ENCODE measurements around the gene MARCO. TPM values are rescaled to one million over a fixed set of nuclear protein-coding genes. Genes with fewer than 3 reads are reported as not detected.

Gene MARCO
- not detected in 2 replicates for total RNA-seq (2014; rRNA removed; shearing (Covaris generic))

- in situ Hi-C loops (cut with HindIII; ENCODE audit: low sequenced_read_pairs): no loop called here
- no peak for DNase-seq (ENCODE audit: low spot score)
These were observed at the start of gene MARCO for GRCh38 chr2:118942031-118942430. Gene MARCO, plus strand, starts transcription at chr2:118942194. Its CDS starts 107 bp downstream, at chr2:118942301.

DNA sequence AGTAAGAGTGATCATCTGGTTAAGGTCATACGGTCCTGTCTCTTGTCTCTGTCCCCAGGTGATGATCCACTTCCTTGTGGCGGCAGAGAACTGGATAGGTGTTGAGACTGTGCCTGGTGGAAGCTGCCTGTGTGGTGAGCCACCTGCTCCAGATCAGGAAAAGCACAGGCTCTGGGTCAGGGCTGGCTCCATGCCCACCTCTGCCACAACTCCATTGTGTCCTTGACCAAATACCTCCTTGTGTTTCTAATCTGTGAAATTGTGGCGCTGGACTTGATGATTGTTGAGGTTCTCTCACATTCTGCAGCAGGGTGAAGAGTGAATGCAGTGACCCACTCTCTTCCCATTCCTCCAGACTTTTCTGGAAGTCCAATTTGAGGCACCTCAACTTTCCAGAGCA is 48.9 kb upstream of the MARCO start:
- no peak for DNase-seq (ENCODE audit: low spot score)
- in situ Hi-C loops (cut with HindIII; ENCODE audit: low sequenced_read_pairs): no loop called here

DNA sequence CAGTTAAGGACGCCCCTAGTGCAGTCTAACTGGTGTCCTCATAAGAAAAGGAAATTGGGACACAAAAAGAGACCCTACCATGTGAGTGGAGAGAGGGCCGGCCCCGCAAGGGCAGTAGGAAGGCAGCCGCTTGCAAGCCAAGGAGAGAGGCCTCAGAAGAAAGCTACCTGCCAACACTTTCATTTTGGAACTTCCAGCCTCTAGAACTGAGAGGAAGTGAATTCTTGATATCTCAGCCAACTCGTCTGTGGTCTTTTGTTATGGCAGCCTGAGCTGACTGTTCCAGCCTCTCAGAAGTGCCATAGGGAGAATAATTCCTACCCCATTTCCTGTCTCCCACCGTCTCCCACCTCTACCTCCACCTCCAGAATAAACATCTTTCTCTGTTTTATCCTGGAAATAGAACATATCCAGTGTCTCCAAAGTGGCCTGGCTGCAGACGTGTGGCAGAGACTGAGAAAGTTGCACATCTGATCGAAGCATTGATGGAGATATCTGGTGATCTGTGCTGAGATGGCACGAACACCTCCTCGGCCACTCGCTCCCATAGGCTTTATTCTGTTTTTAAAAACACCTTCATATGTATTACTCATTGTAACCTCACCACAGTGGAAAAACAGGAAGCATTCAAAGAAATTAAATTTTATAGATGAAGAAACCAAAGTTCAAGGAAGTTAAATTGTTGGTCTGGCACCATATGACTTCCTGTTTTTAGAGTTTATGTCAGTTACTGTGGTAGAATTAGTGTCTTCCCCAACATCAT is 39.5 kb upstream of the MARCO start:
- in situ Hi-C loops (cut with HindIII; ENCODE audit: low sequenced_read_pairs): no loop called here
- DNase-seq (ENCODE audit: low spot score): no peak

DNA sequence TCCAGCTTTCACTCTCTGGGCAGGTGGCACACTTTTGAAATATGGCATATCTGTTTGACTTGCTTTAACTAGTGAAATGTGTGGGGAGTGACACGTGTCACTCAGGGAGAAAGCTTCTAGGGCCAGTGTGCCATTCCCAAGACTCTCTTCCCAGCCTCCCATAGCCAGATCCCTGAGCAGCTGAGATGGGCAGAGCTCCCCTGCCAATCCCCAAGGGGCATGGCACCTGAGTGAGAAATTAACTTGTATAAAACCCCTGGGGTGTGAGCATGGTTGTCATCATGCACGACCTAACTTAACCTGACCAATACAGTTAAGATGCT is 39.0 kb upstream of the MARCO start:
- in situ Hi-C loops (cut with HindIII; ENCODE audit: low sequenced_read_pairs): no loop called here
- no peak for DNase-seq (ENCODE audit: low spot score)

DNA sequence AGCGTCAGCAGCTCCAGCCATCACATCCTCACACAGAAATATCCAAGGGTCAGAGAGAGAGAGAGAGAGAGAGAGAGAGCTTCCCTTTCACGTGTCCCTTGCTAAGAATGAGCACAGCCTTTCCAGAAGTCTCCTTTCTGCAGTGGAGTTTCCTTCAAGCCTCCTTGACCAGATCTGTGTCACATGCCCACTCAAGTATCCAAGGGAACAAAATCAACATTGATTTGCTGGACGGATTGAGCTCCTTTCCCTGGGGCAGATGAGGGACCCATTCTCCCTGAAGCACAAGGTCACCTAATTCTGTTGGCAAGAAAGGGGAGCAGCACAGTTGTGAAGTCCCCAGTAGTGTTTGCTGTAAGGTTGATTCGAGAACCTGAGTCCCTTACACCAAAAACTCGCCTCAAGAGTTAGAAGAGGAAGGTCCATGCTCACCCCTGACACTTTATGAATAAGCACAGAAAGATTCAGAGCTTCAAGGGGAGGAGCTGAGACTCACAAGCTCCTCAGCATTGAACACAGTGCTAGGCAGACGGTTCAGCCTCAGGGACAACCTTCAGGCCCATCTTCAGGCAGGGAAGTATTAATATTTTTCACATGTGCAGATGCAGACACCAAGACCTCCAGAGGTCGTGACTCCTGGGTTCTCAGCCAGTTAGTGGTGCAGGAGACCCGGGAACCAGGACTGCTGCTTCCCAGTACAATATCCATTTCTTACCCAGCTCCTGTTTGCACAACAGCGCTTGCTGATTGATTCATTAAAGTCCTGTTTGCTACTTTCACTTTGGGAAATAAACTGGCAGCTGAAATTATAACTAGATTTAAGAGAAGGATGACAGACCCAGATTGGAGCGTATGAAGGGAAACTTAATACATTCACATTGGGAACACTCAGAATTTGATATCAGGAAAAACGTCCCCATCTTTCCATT is 38.2 kb upstream of the MARCO start:
- in situ Hi-C loops (cut with HindIII; ENCODE audit: low sequenced_read_pairs): no loop called here
- no peak for DNase-seq (ENCODE audit: low spot score)

GRCh38 chr2:118905206-118905605 is 36.8 kb upstream of the MARCO start:
- in situ Hi-C loops (cut with HindIII; ENCODE audit: low sequenced_read_pairs): no loop called here
- DNase-seq (ENCODE audit: low spot score): no peak

- in situ Hi-C loops (cut with HindIII; ENCODE audit: low sequenced_read_pairs): no loop called here
- DNase-seq (ENCODE audit: low spot score): no peak
These were observed 35.8 kb upstream of the MARCO start for GRCh38 chr2:118906186-118906585.

DNA sequence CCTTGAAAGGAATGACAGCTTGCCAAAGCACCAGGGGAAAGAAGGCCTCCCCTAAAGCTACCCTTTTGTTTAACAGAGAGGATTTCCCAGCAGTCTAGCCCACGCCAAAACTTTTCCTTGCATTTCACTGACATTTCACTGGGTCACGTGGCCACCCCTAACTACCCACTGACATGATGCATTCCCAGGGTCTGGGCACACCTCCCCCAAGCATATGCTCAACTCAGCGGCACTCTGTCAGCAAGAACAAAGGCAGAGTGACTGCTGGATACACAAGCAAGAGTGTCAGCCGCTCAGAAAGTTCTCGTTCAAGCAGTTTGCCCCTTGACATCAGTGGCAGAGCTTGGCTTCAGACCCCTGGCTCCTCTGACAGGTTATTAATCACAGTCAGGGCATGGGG is 34.2 kb upstream of the MARCO start:
- in situ Hi-C loops (cut with HindIII; ENCODE audit: low sequenced_read_pairs): no loop called here
- no peak for DNase-seq (ENCODE audit: low spot score)

GRCh38 chr2:118909191-118909590 is 32.8 kb upstream of the MARCO start:
- no peak for DNase-seq (ENCODE audit: low spot score)
- in situ Hi-C loops (cut with HindIII; ENCODE audit: low sequenced_read_pairs): no loop called here

GRCh38 chr2:118911166-118911856 is 30.7 kb upstream of the MARCO start:
- in situ Hi-C loops (cut with HindIII; ENCODE audit: low sequenced_read_pairs): no loop called here
- no peak for DNase-seq (ENCODE audit: low spot score)

GRCh38 chr2:118911936-118912335 is 30.1 kb upstream of the MARCO start:
- DNase-seq (ENCODE audit: low spot score): no peak
- in situ Hi-C loops (cut with HindIII; ENCODE audit: low sequenced_read_pairs): no loop called here

GRCh38 chr2:118913131-118913802 is 28.7 kb upstream of the MARCO start:
- DNase-seq (ENCODE audit: low spot score): no peak
- in situ Hi-C loops (cut with HindIII; ENCODE audit: low sequenced_read_pairs): no loop called here

GRCh38 chr2:118913803-118914645 is 28.0 kb upstream of the MARCO start:
- no peak for DNase-seq (ENCODE audit: low spot score)
- in situ Hi-C loops (cut with HindIII; ENCODE audit: low sequenced_read_pairs): no loop called here

- DNase-seq (ENCODE audit: low spot score): no peak
- in situ Hi-C loops (cut with HindIII; ENCODE audit: low sequenced_read_pairs): no loop called here
These were observed 27.1 kb upstream of the MARCO start for GRCh38 chr2:118914721-118915453.

DNA sequence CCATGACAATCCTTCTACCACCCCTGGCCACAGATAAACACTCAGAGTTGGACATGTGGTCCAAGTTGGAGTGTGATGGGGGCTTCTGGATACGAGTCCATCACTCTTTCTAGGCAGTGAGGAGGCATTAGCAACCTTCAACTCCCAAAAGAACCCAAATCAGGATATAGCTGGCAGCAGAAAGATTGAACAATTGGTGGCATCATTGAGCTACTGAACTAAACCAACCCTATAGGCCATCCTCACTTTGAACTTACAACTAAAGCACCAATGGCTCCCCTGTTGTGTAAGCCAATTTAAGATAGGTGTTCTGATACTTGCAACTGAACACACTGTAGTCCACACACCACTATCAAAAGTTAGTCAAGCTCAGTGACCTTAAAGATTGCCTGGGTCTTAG is 24.0 kb upstream of the MARCO start:
- in situ Hi-C loops (cut with HindIII; ENCODE audit: low sequenced_read_pairs): no loop called here
- no peak for DNase-seq (ENCODE audit: low spot score)

DNA sequence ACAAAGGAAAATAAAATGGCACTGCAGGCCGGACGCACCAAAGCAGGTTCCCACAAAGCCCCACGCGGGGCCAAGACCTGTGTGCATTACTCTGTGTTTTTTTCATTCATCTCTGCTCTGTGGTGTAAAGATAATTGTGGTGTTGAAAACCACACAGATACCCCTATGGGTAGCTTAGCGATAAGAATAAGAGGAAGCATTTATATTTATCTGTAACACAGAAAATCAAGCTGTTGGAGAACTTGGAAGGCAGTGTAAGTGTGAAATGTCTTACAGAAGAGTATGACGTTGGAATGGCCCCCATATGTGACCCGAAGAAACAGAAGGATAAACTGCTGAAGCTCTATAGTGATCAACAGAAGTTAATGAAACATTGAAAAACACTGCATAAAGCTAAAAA is 20.3 kb upstream of the MARCO start:
- in situ Hi-C loops (cut with HindIII; ENCODE audit: low sequenced_read_pairs): no loop called here
- no peak for DNase-seq (ENCODE audit: low spot score)

GRCh38 chr2:118922254-118922653 is 19.7 kb upstream of the MARCO start:
- in situ Hi-C loops (cut with HindIII; ENCODE audit: low sequenced_read_pairs): no loop called here
- no peak for DNase-seq (ENCODE audit: low spot score)

DNA sequence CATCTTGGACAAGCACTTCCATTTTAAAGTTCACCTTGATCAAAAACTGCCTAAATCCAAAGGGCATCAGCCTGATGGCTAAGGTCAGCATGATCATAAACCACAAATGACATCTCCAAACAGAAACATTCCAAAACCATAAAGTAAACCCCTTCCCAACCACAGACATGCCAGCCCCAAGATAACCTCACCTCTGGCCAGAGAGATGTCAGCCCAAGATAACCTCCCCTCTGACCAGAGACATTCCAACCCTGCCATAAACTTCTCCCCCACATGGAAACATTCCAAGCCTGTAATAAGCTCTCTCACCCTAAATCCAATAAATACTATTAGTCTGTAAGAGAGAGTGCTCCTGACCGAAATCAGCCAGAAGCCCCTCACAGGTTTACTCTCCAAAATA is 18.6 kb upstream of the MARCO start:
- no peak for DNase-seq (ENCODE audit: low spot score)
- in situ Hi-C loops (cut with HindIII; ENCODE audit: low sequenced_read_pairs): no loop called here

Data from G401 (cell line).